ENCODE data around the gene WWP2. TPM values are rescaled to one million over a fixed set of nuclear protein-coding genes. Genes with fewer than 3 reads are reported as not detected.
"Not testable (repeated sequence)": the region's sequence is repeated elsewhere in the genome, so short reads cannot be mapped to it uniquely, and the experiment has no call there.

The WWP2 gene
- total RNA-seq, 6 donors from 2014 or later, result 59.5 to 125 (median 82.3) TPM

DNA sequence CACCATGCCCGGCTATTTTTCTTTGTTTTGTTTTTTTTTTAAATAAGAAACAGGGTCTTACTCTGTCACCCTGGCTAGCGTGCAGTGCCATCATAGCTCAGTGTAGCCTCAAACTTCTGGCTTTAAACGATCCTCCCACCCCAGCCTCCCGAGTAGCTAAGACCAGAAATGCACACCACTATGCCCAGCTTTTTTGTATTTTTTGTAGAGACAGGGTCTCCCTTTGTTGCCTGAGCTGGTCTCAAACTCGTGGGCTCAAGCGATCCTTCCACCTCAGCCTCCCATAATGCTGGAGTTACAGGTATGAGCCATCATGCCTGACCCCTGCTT, 59.7 kb downstream of the WWP2 start:
- Histone ChIP-seq H3K27ac (peak overlapping the region in 3 of 4 donors; percentile 41 to 71 (median 61)), H3K9me3 (no peaks in the 10 kb centered on the region), H3K36me3 (peaks cover 0 to 3% (median under 1%) of the 10 kb centered on the region in 4 donors), H3K4me3 (no peak overlapping the region), H3K4me1 (peaks cover 13 to 22% (median 16%) of the 10 kb centered on the region in 4 donors), H3K27me3 (no peaks in the 10 kb centered on the region)
- no peak for ATAC-seq (ENCODE audit: low FRiP score in 2 of 2)
- no peak for DNase-seq
- WGBS, 2 donors, result 89 to 94% methylated on average over 6 of the region's 6 CpGs
- TF ChIP-seq POLR2AphosphoS5 (IDR thresholded peaks at IDR 0.05), result no peak

- H3K4me1 ChIP-seq, result peaks cover 13 to 22% (median 16%) of the 10 kb centered on the region in 4 donors
- no peak overlapping the region for H3K4me3 ChIP-seq
- H3K9me3 ChIP-seq, result no peaks in the 10 kb centered on the region
- no peak for ATAC-seq (ENCODE audit: low FRiP score in 2 of 2)
- H3K36me3 ChIP-seq, result peaks cover 0 to 3% (median 0%) of the 10 kb centered on the region in 4 donors
- 86 to 89% methylated on average over 11 of the region's 11 CpGs for WGBS, 2 donors
- no peak for DNase-seq
- no peaks in the 10 kb centered on the region for H3K27me3 ChIP-seq
- H3K27ac ChIP-seq, result peak overlapping the region in 1 of 4 donors; percentile 71
- no peak for TF ChIP-seq CTCF (IDR thresholded peaks at IDR 0.05)
- TF ChIP-seq EP300 (IDR thresholded peaks at IDR 0.05), result no peak
- no peak for TF ChIP-seq POLR2AphosphoS5 (IDR thresholded peaks at IDR 0.05)
- no peak for TF ChIP-seq POLR2A (IDR thresholded peaks at IDR 0.05)
These were observed 60.2 kb downstream of the WWP2 start for GRCh38 chr16:69822174-69822935.

GRCh38 chr16:69823831-69824563, 61.9 kb downstream of the WWP2 start:
- Histone ChIP-seq H3K4me3 (no peak overlapping the region), H3K27me3 (no peaks in the 10 kb centered on the region), H3K4me1 (peaks cover 13 to 22% (median 16%) of the 10 kb centered on the region in 4 donors), H3K27ac (peak overlapping the region; percentile 55 to 85 (median 70)), H3K36me3 (peaks cover 0 to 12% (median 0%) of the 10 kb centered on the region in 4 donors), H3K9me3 (no peaks in the 10 kb centered on the region)
- 55 to 69% methylated on average over 10 of the region's 10 CpGs for WGBS, 2 donors
- DNase-seq (peak in 1 of 2 donors; percentile 24), ATAC-seq (ENCODE audit: low FRiP score in 2 of 2) (peak in 1 of 2 donors; percentile 55)
- TF ChIP-seq POLR2A (IDR thresholded peaks at IDR 0.05) (no peak), CTCF (IDR thresholded peaks at IDR 0.05) (no peak), EP300 (IDR thresholded peaks at IDR 0.05) (no peak), POLR2AphosphoS5 (IDR thresholded peaks at IDR 0.05) (peak; percentile 43 to 52)

DNA sequence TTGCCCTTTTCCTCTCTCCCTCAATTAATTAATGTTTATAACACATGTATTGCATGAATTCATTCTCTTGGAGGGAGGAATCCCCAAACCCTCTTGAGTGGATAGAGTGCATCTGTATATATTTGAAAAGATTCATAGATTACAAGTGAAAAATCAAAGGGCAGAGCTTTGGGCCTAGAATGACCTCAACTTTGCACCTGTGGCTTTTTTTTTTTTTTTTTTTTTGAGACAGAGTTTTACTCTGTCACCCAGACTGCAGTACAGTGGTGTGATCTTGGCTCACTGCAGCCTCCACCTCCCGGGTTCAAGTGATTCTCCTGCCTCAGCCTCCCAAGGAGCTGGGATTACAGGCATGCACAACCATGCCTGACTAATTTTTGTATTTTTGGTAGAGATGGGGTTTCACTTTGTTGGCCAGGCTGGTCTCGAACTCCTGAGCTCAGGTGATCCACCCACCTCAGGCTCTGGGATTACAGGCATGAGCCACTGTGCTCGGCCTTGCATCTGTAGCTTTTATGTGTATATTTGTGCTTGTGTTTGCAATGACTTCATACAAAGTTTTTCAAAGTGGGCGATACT, 62.5 kb downstream of the WWP2 start:
- peaks cover 13 to 22% (median 16%) of the 10 kb centered on the region in 4 donors for H3K4me1 ChIP-seq
- H3K4me3 ChIP-seq; H3K9me3 ChIP-seq; ATAC-seq (ENCODE audit: low FRiP score in 2 of 2); DNase-seq; H3K27me3 ChIP-seq: not testable (repeated sequence)
- peaks cover 0 to 12% (median under 1%) of the 10 kb centered on the region in 4 donors for H3K36me3 ChIP-seq
- H3K27ac ChIP-seq, result peak overlapping the region; percentile 55 to 85 (median 70)
- WGBS, 2 donors, result 94 to 98% methylated on average over 4 of the region's 4 CpGs

- ATAC-seq (ENCODE audit: low FRiP score in 2 of 2) (no peak), DNase-seq (no peak)
- Histone ChIP-seq H3K36me3 (peaks cover 0 to 12% (median 1%) of the 10 kb centered on the region in 4 donors), H3K9me3 (no peaks in the 10 kb centered on the region), H3K27ac (no peak overlapping the region), H3K4me1 (peaks cover 19 to 32% (median 26%) of the 10 kb centered on the region in 4 donors), H3K4me3 (no peak overlapping the region), H3K27me3 (no peaks in the 10 kb centered on the region)
- 88 to 95% methylated on average over 5 of the region's 5 CpGs for WGBS, 2 donors
- TF ChIP-seq EP300 (IDR thresholded peaks at IDR 0.05) (no peak), POLR2A (IDR thresholded peaks at IDR 0.05) (no peak), CTCF (IDR thresholded peaks at IDR 0.05) (no peak), POLR2AphosphoS5 (IDR thresholded peaks at IDR 0.05) (no peak)
These were observed 65.4 kb downstream of the WWP2 start for GRCh38 chr16:69827524-69827923.

Measured in upper lobe of left lung (tissue), 6 donors.